AG04450 (cell line): Measurements from ENCODE around the gene ARV1. TPM values are rescaled to one million over a fixed set of nuclear protein-coding genes. Genes with fewer than 3 reads are reported as not detected.

ENCODE experiments used
- CTCF ChIA-PET: fragments of 300-600, 350-600 bp; formaldehyde crosslinking; extraction: SDS; loops from one replicate; lab custom pipeline; 2022; ENCODE audit warnings: antibody characterized with exemption, inconsistent platforms; lab: Charles Lee
- POLR2A ChIA-PET: fragments of 350-600 bp; formaldehyde crosslinking; extraction: SDS; loops from one replicate; lab custom pipeline; 2021; ENCODE audit warnings: antibody characterized with exemption, inconsistent platforms; lab: Yijun Ruan, JAX
- DNase-seq: peaks from one replicate; pipeline ENCODE4 v3.0.0-alpha.2; 2011; ENCODE audit warnings: low read depth, low spot score
- H3K27ac ChIP-seq: one replicate; pipeline ENCODE4 v1.5.1; 2012; ENCODE audit warnings: low read depth, low read length, control low read depth
- H3K27me3 ChIP-seq: one replicate; pipeline ENCODE4 v1.6.0; 2012; ENCODE audit warnings: low read length; ENCODE audit not compliant: control insufficient read depth, insufficient read depth
- H3K4me3 ChIP-seq: 2 replicates; pipeline ENCODE4 v1.5.1; 2011; ENCODE audit warnings: mild to moderate bottlenecking, low read depth, low read length, control low read depth
- H3K9me3 ChIP-seq: 2 replicates; pipeline ENCODE4 v1.5.1; 2012; ENCODE audit warnings: low read length; ENCODE audit not compliant: control insufficient read depth, insufficient read depth
- polyA plus RNA-seq: library from polyadenylated mRNA; depleted of rRNA; stranded (reverse); fragments of >200 nt; gene quantifications from 2 replicates; pipeline ENCODE4 v1.2.3, GENCODE V29; 2011
- TF ChIP-seq, protein P1 (sequence below): IDR thresholded peaks from 2 replicates; pipeline ENCODE4 v1.5.1; 2011; ENCODE audit warnings: low read depth, low read length, control low read depth, inconsistent platforms

ARV1 gene
- polyA plus RNA-seq, 1 experiment, result 37.2 TPM

DNA sequence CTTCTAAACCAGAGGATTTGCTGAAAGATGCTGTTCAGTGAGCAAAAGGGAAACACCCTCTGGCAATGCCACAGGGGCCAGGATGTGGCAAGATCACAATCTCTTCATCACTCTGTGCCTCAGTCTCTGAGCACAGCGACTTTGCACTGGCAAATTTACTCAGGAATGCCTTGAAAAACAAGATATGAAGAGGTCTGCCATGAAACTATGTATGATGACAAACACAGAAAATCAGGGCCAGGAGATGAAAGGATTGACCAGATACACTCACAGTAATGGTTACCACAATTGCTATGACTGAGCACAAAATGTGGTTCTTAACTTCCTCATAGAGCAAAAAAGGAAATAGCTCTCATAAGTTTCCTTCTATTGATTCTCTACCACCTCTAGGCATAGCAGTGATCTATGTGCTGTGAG lies 6.0 kb upstream of the ARV1 start:
- Histone ChIP-seq H3K27me3 (no peaks in the 10 kb centered on the region), H3K9me3 (no peaks in the 10 kb centered on the region), H3K4me3 (no peak overlapping the region), H3K27ac (no peak overlapping the region)
- CTCF ChIA-PET, result interaction anchor here (1.0 kb wide), 1 partner anchor 239 kb away, joined by 3 read pairs; no protein-coding TSS in a partner anchor
- no peak for DNase-seq
- POLR2A ChIA-PET, result no interaction called here
- TF ChIP-seq, protein P1, sequence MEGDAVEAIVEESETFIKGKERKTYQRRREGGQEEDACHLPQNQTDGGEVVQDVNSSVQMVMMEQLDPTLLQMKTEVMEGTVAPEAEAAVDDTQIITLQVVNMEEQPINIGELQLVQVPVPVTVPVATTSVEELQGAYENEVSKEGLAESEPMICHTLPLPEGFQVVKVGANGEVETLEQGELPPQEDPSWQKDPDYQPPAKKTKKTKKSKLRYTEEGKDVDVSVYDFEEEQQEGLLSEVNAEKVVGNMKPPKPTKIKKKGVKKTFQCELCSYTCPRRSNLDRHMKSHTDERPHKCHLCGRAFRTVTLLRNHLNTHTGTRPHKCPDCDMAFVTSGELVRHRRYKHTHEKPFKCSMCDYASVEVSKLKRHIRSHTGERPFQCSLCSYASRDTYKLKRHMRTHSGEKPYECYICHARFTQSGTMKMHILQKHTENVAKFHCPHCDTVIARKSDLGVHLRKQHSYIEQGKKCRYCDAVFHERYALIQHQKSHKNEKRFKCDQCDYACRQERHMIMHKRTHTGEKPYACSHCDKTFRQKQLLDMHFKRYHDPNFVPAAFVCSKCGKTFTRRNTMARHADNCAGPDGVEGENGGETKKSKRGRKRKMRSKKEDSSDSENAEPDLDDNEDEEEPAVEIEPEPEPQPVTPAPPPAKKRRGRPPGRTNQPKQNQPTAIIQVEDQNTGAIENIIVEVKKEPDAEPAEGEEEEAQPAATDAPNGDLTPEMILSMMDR, result no peak

DNA sequence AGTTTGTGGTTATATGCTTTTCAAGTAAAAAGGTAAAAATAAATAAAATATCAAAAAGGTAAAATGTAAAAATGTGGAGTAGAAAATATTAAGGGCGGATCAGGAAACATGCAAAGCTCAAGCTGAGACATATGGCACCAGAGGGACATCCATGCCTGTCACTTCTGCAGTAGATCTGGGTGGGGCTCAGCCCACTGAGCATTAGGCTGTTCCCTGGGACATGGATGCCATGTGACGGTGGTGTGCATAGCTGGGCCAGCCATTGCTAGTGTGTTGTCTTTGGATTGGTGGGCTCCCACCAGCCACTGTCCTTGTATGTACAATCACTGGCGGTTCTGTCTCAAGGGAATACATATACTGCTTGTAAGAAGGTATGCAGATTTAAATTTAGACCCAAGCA lies 3.3 kb upstream of the ARV1 start:
- no peak for DNase-seq
- H3K4me3 ChIP-seq, result no peak overlapping the region
- POLR2A ChIA-PET, result no interaction called here
- no peak overlapping the region for H3K27ac ChIP-seq
- H3K9me3 ChIP-seq, result no peaks in the 10 kb centered on the region
- CTCF ChIA-PET, result no interaction called here
- TF ChIP-seq, protein P1, result no peak
- H3K27me3 ChIP-seq, result no peaks in the 10 kb centered on the region

DNA sequence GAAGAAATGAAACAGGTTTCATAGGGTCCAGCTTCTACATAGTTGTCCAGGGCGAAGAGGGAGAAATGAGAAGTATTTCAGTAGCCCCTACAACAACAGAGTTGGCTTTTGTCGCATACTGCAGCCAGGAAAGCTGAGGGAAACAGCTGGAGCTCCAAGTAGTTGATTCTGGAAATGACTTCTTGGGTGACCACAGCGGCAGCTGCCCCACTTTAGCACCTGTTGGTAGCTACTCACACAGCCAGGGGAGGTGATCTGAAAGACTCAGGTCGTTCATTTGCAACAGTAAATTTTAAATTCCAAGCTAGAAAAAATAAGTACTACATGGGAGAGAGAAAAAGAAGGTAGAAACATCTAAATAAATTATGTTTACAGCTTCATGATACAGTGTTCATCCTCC lies 2.5 kb upstream of the ARV1 start:
- no peak overlapping the region for H3K4me3 ChIP-seq
- POLR2A ChIA-PET, result no interaction called here
- H3K27ac ChIP-seq, result no peak overlapping the region
- H3K9me3 ChIP-seq, result no peaks in the 10 kb centered on the region
- TF ChIP-seq, protein P1, result no peak
- CTCF ChIA-PET, result no interaction called here
- no peaks in the 10 kb centered on the region for H3K27me3 ChIP-seq
- no peak for DNase-seq

DNA sequence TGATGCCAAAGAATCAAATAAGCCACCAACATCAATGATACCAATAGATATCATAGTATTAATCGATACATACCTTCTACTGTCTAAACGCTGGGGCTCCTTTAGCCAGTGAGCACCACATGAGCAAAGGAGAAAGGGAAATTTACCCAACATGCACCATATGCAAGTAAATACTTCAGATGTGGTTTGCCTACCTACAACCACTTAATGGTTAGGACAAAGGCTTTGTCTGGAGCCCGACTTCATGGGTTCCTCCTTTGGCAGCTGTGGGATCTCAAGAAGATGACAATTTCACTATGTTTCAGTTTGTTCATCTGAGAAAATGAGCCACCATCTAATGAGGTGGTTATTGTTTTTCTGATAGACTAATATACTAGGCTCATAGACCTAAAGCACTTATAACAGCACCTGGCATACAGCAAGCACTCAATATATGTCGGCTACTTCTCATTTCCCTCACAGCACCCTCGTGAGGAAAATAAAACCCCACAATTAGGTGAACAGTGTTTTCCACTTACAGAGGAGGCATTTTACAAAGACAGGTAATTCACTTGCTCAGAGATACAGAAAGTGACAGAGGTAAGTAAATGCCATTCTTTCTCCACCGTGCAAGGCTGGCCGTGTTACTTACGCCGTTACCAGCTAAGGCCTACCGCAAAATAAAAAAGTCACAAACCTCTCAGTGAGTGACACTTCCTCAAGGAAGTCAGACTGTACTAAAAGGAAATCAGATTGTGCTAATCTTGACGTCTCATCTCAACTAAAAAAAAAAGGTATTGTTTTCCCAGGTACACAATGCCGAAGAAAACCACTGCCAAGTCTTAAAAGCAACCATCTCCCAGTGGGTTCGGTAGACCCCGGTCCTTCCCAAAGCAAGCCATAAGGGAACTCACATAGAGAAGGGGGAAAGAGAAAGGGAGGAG lies 1.8 kb upstream of the ARV1 start:
- Histone ChIP-seq H3K4me3 (no peak overlapping the region; the same call in 1 of the 2 replicates), H3K9me3 (no peaks in the 10 kb centered on the region), H3K27ac (no peak overlapping the region), H3K27me3 (no peaks in the 10 kb centered on the region)
- CTCF ChIA-PET, result no interaction called here
- DNase-seq, result no peak
- POLR2A ChIA-PET, result no interaction called here
- TF ChIP-seq, protein P1, result no peak
